Small intestine (tissue), 7 donors: Measurements from ENCODE around the gene EIF4A3. TPM values are rescaled to one million over a fixed set of nuclear protein-coding genes. Genes with fewer than 3 reads are reported as not detected.

Experiments
- DNase-seq, 2 donors: peaks; one replicate each; pipeline versions ENCODE4 v3.0.0 to v3.0.0-alpha.2; 2013
- FAIRE-seq: peaks from 2 replicates; lab custom pipeline; 2012; peaks lifted over from hg19 to GRCh38; lab: Jason Lieb, UNC
- H3K27ac ChIP-seq, 3 donors: one replicate each; pipeline ENCODE4 v1.5.1; 2013; ENCODE audit warnings: low read length in 2 of 3, mild to moderate bottlenecking in 2 of 3, control low read depth in 1 of 3, inconsistent platforms in 1 of 3, low read depth in 1 of 3, moderate library complexity in 1 of 3
- H3K27me3 ChIP-seq, 3 donors: one replicate each; pipeline ENCODE4 v1.6.1; 2013; ENCODE audit warnings: low read length in 3 of 3, inconsistent platforms in 1 of 3; ENCODE audit not compliant: control insufficient read depth in 3 of 3, insufficient read depth in 3 of 3
- H3K36me3 ChIP-seq, 3 donors: one replicate each; pipeline ENCODE4 v1.6.1; 2013; ENCODE audit warnings: low read length in 3 of 3, inconsistent platforms in 1 of 3, low read depth in 1 of 3, mild to moderate bottlenecking in 1 of 3, moderate library complexity in 1 of 3; ENCODE audit not compliant: control insufficient read depth in 3 of 3, insufficient read depth in 2 of 3
- H3K4me1 ChIP-seq, 3 donors: one replicate each; pipeline ENCODE4 v1.6.1; 2013; ENCODE audit warnings: low read length in 2 of 3, inconsistent platforms in 1 of 3, low read depth in 1 of 3, mild to moderate bottlenecking in 1 of 3, moderate library complexity in 1 of 3; ENCODE audit not compliant: control insufficient read depth in 3 of 3, insufficient read depth in 2 of 3
- H3K4me3 ChIP-seq, 3 donors: one replicate each; pipeline ENCODE4 v1.5.1; 2013; ENCODE audit warnings: low read length in 3 of 3, control low read depth in 1 of 3, inconsistent platforms in 1 of 3, low read depth in 1 of 3, mild to moderate bottlenecking in 1 of 3, moderate library complexity in 1 of 3
- H3K9me3 ChIP-seq, 2 donors: one replicate each; pipeline ENCODE4 v1.6.1; 2013; ENCODE audit warnings: low read depth in 1 of 2, low read length in 1 of 2; ENCODE audit not compliant: control insufficient read depth in 2 of 2, insufficient read depth in 1 of 2
- WGBS, 3 donors: extraction: QIAGEN DNeasy Blood & Tissue Kit; methylation state at CpG; one replicate each; pipeline ENCODE4 v1.1.7; 2013; 5-methylcytosine and 5-hydroxymethylcytosine counted together
- polyA plus RNA-seq, 4 donors: library from polyadenylated mRNA; stranded (reverse) in 3 of 4; unstranded in 1 of 4; fragments of 200-250 nt in 3 of 4; fragments of 120-200 nt in 1 of 4; gene quantifications; one replicate each; pipeline versions ENCODE4 v1.2.1 to v1.2.3, GENCODE V29; 2013
- donor health status: healthy with polysubstance abuse.
- donor health status: control.
- donor health status: control.
- donor health status: Bipolar disorder and iron deficiency.
- donor health status: healthy.

The EIF4A3 gene
- polyA plus RNA-seq, 4 donors = 47.2 to 88.2 (median 67.3) TPM

GRCh38 chr17:80169784-80170500 is 23.0 kb upstream of the EIF4A3 start, which contains the start of gene CARD14:
Gene CARD14 (plus strand): TSS chr17:80170030. CDS start chr17:80181439, 11,409 bp downstream.
- 63 to 71% (median 67%) methylated on average over 19 of the region's 19 CpGs for WGBS, 3 donors

GRCh38 chr17:80169107-80169506 is 22.2 kb upstream of the EIF4A3 start:
- FAIRE-seq = no peak
- peaks cover 0 to 4% of the 10 kb centered on the region in 2 donors for H3K9me3 ChIP-seq
- 80 to 90% (median 86%) methylated on average over 5 of the region's 5 CpGs for WGBS, 3 donors
- peaks cover 0 to 6% (median 0%) of the 10 kb centered on the region in 3 donors for H3K27me3 ChIP-seq
- no peak for DNase-seq
- H3K36me3 ChIP-seq = no peaks in the 10 kb centered on the region
- no peak overlapping the region for H3K4me3 ChIP-seq
- H3K27ac ChIP-seq = no peak overlapping the region
- no peaks in the 10 kb centered on the region for H3K4me1 ChIP-seq

More at GRCh38 chr17:80169784-80170500, 23.0 kb upstream of the EIF4A3 start, which contains the start of gene CARD14:
- Histone ChIP-seq H3K4me3 (no peak within 1 kb of the TSS), H3K36me3 (no peaks in the 10 kb centered on the region), H3K9me3 (peaks cover 0 to 4% of the 10 kb centered on the region in 2 donors), H3K4me1 (no peaks in the 10 kb centered on the region), H3K27ac (no peak within 1 kb of the TSS), H3K27me3 (peaks cover 0 to 6% (median 0%) of the 10 kb centered on the region in 3 donors)
- DNase-seq (no peak), FAIRE-seq (no peak)

- FAIRE-seq (no peak), DNase-seq (no peak)
- H3K4me3 ChIP-seq = no peak overlapping the region
- WGBS, 3 donors = 79 to 87% (median 85%) methylated on average over 5 of the region's 5 CpGs
- H3K4me1 ChIP-seq = no peaks in the 10 kb centered on the region
- H3K36me3 ChIP-seq = no peaks in the 10 kb centered on the region
- H3K9me3 ChIP-seq = peaks cover 0 to 4% of the 10 kb centered on the region in 2 donors
- H3K27ac ChIP-seq = no peak overlapping the region
- H3K27me3 ChIP-seq = peaks cover 0 to 6% (median 0%) of the 10 kb centered on the region in 3 donors
These were observed 21.4 kb upstream of the EIF4A3 start for GRCh38 chr17:80168371-80168770.

GRCh38 chr17:80166446-80166845 is 19.5 kb upstream of the EIF4A3 start:
- Histone ChIP-seq H3K4me1 (no peaks in the 10 kb centered on the region), H3K9me3 (peaks cover 0 to 4% of the 10 kb centered on the region in 2 donors), H3K27me3 (peaks cover 0 to 6% (median 0%) of the 10 kb centered on the region in 3 donors), H3K36me3 (no peaks in the 10 kb centered on the region), H3K27ac (no peak overlapping the region), H3K4me3 (no peak overlapping the region)
- WGBS, 3 donors = 73 to 77% (median 73%) methylated on average over 6 of the region's 6 CpGs
- DNase-seq (no peak), FAIRE-seq (no peak)

- WGBS, 3 donors = 77 to 83% (median 79%) methylated on average over 11 of the region's 11 CpGs
- H3K27me3 ChIP-seq = peaks cover 0 to 13% (median 0%) of the 10 kb centered on the region in 3 donors
- no peaks in the 10 kb centered on the region for H3K4me1 ChIP-seq
- no peak overlapping the region for H3K27ac ChIP-seq
- H3K9me3 ChIP-seq = peaks cover 0 to 3% of the 10 kb centered on the region in 2 donors
- no peak overlapping the region for H3K4me3 ChIP-seq
- DNase-seq (no peak), FAIRE-seq (no peak)
- no peaks in the 10 kb centered on the region for H3K36me3 ChIP-seq
These were observed 17.3 kb upstream of the EIF4A3 start for GRCh38 chr17:80164185-80164584.

GRCh38 chr17:80163336-80163735 is 16.4 kb upstream of the EIF4A3 start:
- FAIRE-seq = no peak
- Histone ChIP-seq H3K36me3 (no peaks in the 10 kb centered on the region), H3K4me1 (no peaks in the 10 kb centered on the region), H3K27ac (no peak overlapping the region), H3K27me3 (peaks cover 0 to 9% (median 0%) of the 10 kb centered on the region in 3 donors), H3K9me3 (no peaks in the 10 kb centered on the region), H3K4me3 (no peak overlapping the region)
- no peak for DNase-seq
- 79 to 82% (median 81%) methylated on average over 4 of the region's 4 CpGs for WGBS, 3 donors

GRCh38 chr17:80160536-80160935 is 13.6 kb upstream of the EIF4A3 start:
- 29 to 32% (median 30%) methylated on average over 3 of the region's 3 CpGs for WGBS, 3 donors
- DNase-seq = no peak
- no peak for FAIRE-seq

GRCh38 chr17:80158846-80159245 is 11.9 kb upstream of the EIF4A3 start:
- Histone ChIP-seq H3K27me3 (peaks cover 0 to 9% (median 0%) of the 10 kb centered on the region in 3 donors), H3K4me1 (no peaks in the 10 kb centered on the region), H3K9me3 (peaks cover 0 to 16% of the 10 kb centered on the region in 2 donors), H3K36me3 (no peaks in the 10 kb centered on the region), H3K27ac (no peak overlapping the region), H3K4me3 (no peak overlapping the region)
- WGBS, 3 donors = 60 to 72% (median 61%) methylated on average over 2 of the region's 2 CpGs
- no peak for FAIRE-seq
- DNase-seq = no peak

More at GRCh38 chr17:80160536-80160935, 13.6 kb upstream of the EIF4A3 start:
- Histone ChIP-seq H3K27me3 (peaks cover 0 to 9% (median 0%) of the 10 kb centered on the region in 3 donors), H3K27ac (no peak overlapping the region), H3K36me3 (no peaks in the 10 kb centered on the region), H3K9me3 (peaks cover 0 to 12% of the 10 kb centered on the region in 2 donors), H3K4me1 (no peaks in the 10 kb centered on the region), H3K4me3 (no peak overlapping the region)
